GM19240 (cell line): ENCODE measurements around the gene USB1.

Experiments used
- DNase-seq: peaks from one replicate; pipeline ENCODE4 v3.0.0; 2011; ENCODE audit warnings: low spot score; ENCODE audit not compliant: insufficient read length

The USB1 gene

GRCh38 chr16:58046054-58046881 is 45.1 kb downstream of the USB1 start:
- DNase-seq = no peak

GRCh38 chr16:58046936-58047335 is 45.7 kb downstream of the USB1 start:
- no peak for DNase-seq

- no peak for DNase-seq
Measured at GRCh38 chr16:58047557-58048348, 46.5 kb downstream of the USB1 start.

- DNase-seq = no peak
Measured at GRCh38 chr16:58048494-58049231, 47.5 kb downstream of the USB1 start.

GRCh38 chr16:58049232-58050185 is 48.3 kb downstream of the USB1 start:
- no peak for DNase-seq

GRCh38 chr16:58051296-58051695 is 50.1 kb downstream of the USB1 start:
- no peak for DNase-seq

GRCh38 chr16:58051821-58052603 is 50.8 kb downstream of the USB1 start:
- DNase-seq = no peak

- no peak for DNase-seq
Measured at GRCh38 chr16:58053682-58054005, 52.4 kb downstream of the USB1 start.

GRCh38 chr16:58054289-58054688 is 53.1 kb downstream of the USB1 start:
- no peak for DNase-seq

GRCh38 chr16:58056580-58056979 is 55.4 kb downstream of the USB1 start:
- DNase-seq = no peak

GRCh38 chr16:58057121-58057520 is 55.9 kb downstream of the USB1 start:
- DNase-seq = no peak

GRCh38 chr16:58057784-58058183 is 56.6 kb downstream of the USB1 start:
- no peak for DNase-seq

- no peak for DNase-seq
Measured at GRCh38 chr16:58062821-58063220, 61.6 kb downstream of the USB1 start.

- no peak for DNase-seq
Measured at GRCh38 chr16:58063377-58064076, 62.3 kb downstream of the USB1 start.

GRCh38 chr16:58070585-58070984 is 69.4 kb downstream of the USB1 start:
- DNase-seq = no peak
